8988T (cell line): Measurements from ENCODE around the gene HDAC4.

Experiments
- DNase-seq: peaks from one replicate; pipeline ENCODE4 v3.0.0; 2011

The HDAC4 gene

GRCh38 chr2:239145106-239145505, 255.7 kb downstream of the HDAC4 start:
- no peak for DNase-seq

GRCh38 chr2:239144713-239144999, 256.2 kb downstream of the HDAC4 start:
- no peak for DNase-seq

- DNase-seq, result peak; percentile 64
Measured at GRCh38 chr2:239143858-239144712, 256.7 kb downstream of the HDAC4 start.

- no peak for DNase-seq
Measured at GRCh38 chr2:239142806-239143205, 258.0 kb downstream of the HDAC4 start.

GRCh38 chr2:239142296-239142695, 258.5 kb downstream of the HDAC4 start:
- no peak for DNase-seq

- DNase-seq, result no peak
Measured at GRCh38 chr2:239141021-239141760, 259.6 kb downstream of the HDAC4 start.

GRCh38 chr2:239140346-239141020, 260.3 kb downstream of the HDAC4 start:
- no peak for DNase-seq

GRCh38 chr2:239139566-239139965, 261.3 kb downstream of the HDAC4 start:
- DNase-seq, result no peak

- DNase-seq, result no peak
Measured at GRCh38 chr2:239139101-239139500, 261.7 kb downstream of the HDAC4 start.

GRCh38 chr2:239138610-239139009, 262.2 kb downstream of the HDAC4 start:
- DNase-seq, result no peak

- no peak for DNase-seq
Measured at GRCh38 chr2:239137898-239138283, 262.9 kb downstream of the HDAC4 start.

GRCh38 chr2:239137165-239137897, 263.5 kb downstream of the HDAC4 start:
- no peak for DNase-seq

- no peak for DNase-seq
Measured at GRCh38 chr2:239136762-239137161, 264.1 kb downstream of the HDAC4 start.

GRCh38 chr2:239136203-239136602, 264.6 kb downstream of the HDAC4 start:
- DNase-seq, result no peak

GRCh38 chr2:239135531-239135930, 265.3 kb downstream of the HDAC4 start:
- no peak for DNase-seq

- DNase-seq, result no peak
Measured at GRCh38 chr2:239133945-239134570, 266.8 kb downstream of the HDAC4 start.

- DNase-seq, result no peak
Measured at GRCh38 chr2:239132786-239133185, 268.0 kb downstream of the HDAC4 start.

GRCh38 chr2:239132156-239132709, 268.6 kb downstream of the HDAC4 start:
- no peak for DNase-seq

GRCh38 chr2:239131521-239131920, 269.3 kb downstream of the HDAC4 start:
- DNase-seq, result no peak

GRCh38 chr2:239130786-239131325, 270.0 kb downstream of the HDAC4 start:
- DNase-seq, result no peak

GRCh38 chr2:239130041-239130440, 270.8 kb downstream of the HDAC4 start:
- DNase-seq, result no peak
